A204.1 (cell line): ENCODE measurements around the gene IYD.
"Not testable (repeated sequence)": the region's sequence is repeated elsewhere in the genome, so short reads cannot be mapped to it uniquely, and the experiment has no call there.

Experiments
- FAIRE-seq: peaks from 2 replicates; lab custom pipeline; 2012; peaks lifted over from hg19 to GRCh38; lab: Jason Lieb, UNC

The IYD gene

GRCh38 chr6:150435360-150435759 is 66.5 kb downstream of the IYD start:
- FAIRE-seq, result no peak

DNA sequence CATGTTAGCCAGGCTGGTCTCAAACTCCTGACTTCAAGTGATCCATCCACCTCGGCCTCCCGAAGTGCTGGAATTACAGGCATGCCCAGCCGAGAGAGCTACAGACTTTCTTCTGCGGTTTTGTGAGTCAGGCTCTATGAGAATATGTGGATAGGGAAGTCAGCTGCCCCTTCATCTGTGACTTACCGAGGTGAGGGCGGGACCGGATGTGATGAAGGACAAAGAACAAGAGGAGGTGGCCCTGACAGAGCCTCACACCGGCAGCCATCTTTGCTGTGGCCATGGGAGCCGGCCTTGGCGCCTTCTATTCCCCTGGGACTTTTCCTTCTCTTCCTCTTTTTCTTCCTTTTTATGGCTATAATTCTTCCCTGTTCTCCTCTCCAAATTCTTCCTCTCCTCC is 67.0 kb downstream of the IYD start:
- no peak for FAIRE-seq

DNA sequence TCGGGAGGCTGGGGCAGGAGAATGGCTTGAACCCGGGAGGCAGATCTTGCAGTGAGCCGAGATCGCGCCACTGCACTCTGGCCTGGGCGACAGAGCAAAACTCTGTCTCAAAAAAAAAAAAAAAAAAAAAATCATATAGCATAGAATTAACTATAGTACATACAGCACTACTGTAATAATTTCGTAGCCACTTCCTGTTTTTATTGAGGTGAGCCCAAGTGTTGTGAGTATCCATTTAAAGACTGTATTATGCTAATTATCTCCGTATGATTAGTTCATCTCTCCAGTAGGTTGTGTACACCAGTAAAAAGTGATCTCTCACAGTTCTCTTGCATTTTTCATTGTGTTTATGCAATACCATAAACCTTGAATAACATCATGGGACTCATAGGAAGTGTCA is 70.6 kb downstream of the IYD start:
- no peak for FAIRE-seq

- FAIRE-seq, result no peak
These were observed 74.8 kb downstream of the IYD start for GRCh38 chr6:150443621-150444020.

DNA sequence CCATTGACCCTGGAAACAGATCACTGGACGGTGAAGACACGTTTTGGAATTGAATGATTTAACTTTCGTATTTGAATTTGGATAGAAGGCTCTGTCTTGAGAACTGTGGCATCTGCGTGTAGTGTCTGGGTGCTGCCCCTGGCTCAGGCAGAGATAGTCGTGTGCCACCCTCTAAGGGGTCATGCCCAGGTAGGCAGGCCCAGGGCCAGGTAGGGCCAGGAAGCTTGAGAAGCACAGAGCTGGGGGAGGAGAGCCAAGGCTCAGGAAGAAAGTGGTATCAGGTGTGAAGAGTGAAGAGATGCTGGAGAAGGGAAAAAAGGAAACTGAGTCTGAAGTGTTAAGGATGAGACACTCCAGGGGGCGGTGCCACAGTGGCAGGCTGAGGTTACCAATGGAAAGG is 75.5 kb downstream of the IYD start:
- FAIRE-seq, result no peak

- FAIRE-seq, result no peak
These were observed 76.7 kb downstream of the IYD start for GRCh38 chr6:150445486-150445885.

DNA sequence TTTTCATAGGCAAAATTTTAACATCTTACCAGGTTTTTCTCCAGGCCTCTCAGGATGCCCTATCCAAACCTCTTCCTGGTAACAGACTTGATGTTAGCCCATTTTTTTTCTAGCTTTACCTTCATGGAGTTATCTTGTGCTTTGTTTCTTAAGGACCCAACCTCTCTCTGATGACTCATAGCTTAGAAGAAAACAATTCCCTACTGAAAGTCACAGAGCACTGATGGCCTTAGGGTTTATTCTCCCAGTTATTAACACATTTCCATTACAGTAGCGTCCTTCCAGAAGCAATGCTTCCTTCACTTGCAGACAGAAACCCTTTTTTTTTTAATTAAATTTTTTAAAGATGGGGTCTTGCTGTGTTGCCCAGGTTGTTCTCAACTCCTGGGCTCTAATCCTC is 79.4 kb downstream of the IYD start:
- FAIRE-seq, result no peak

- not testable (repeated sequence) for FAIRE-seq
These were observed 80.2 kb downstream of the IYD start for GRCh38 chr6:150449055-150449454.

- FAIRE-seq, result no peak
These were observed 82.1 kb downstream of the IYD start for GRCh38 chr6:150450918-150451317.

- no peak for FAIRE-seq
These were observed 83.1 kb downstream of the IYD start for GRCh38 chr6:150451807-150452427.

- FAIRE-seq, result no peak
These were observed 83.8 kb downstream of the IYD start for GRCh38 chr6:150452428-150453243.

GRCh38 chr6:150453357-150453756 is 84.5 kb downstream of the IYD start:
- FAIRE-seq, result no peak
